Mesodermal cell (in vitro differentiated cells): Measurements from ENCODE around the gene UBL3.

ENCODE experiments used
- H3K27ac ChIP-seq: 2 replicates; pipeline ENCODE4 v1.7.0; 2013; ENCODE audit warnings: mild to moderate bottlenecking, low read depth, low read length, moderate library complexity; ENCODE audit not compliant: severe bottlenecking
- H3K36me3 ChIP-seq: 2 replicates; pipeline ENCODE4 v1.7.1; 2013; ENCODE audit warnings: mild to moderate bottlenecking, low read length, moderate library complexity; ENCODE audit not compliant: control insufficient read depth, insufficient read depth
- H3K4me1 ChIP-seq: one replicate; pipeline ENCODE4 v1.7.1; 2013; ENCODE audit warnings: mild to moderate bottlenecking, low read length; ENCODE audit not compliant: insufficient read depth, control insufficient read depth, poor library complexity, severe bottlenecking
- H3K4me3 ChIP-seq: 2 replicates; pipeline ENCODE4 v1.7.0; 2013; ENCODE audit warnings: low read length, control low read depth, mild to moderate bottlenecking; ENCODE audit not compliant: insufficient read depth, poor library complexity, severe bottlenecking; ENCODE audit errors: extremely low read depth
- H3K9me3 ChIP-seq: 2 replicates; pipeline ENCODE4 v1.7.1; 2013; ENCODE audit warnings: mild to moderate bottlenecking, low read length, moderate library complexity; ENCODE audit not compliant: control insufficient read depth
- WGBS, 2 experiments: methylation state at CpG; one replicate each; pipeline ENCODE4 v1.1.5; 2013; ENCODE audit warnings: missing lambda C conversion rate in 2 of 2; ENCODE audit not compliant: insufficient coverage in 2 of 2; 5-methylcytosine and 5-hydroxymethylcytosine counted together

The UBL3 gene

GRCh38 chr13:29810898-29811297 is 39.5 kb downstream of the UBL3 start:
- Histone ChIP-seq H3K9me3 (no peaks in the 10 kb centered on the region), H3K27ac (no peak overlapping the region), H3K4me1 (no peaks in the 10 kb centered on the region), H3K4me3 (no peak overlapping the region), H3K36me3 (no peaks in the 10 kb centered on the region)
- 80% methylated on average over 1 of the region's 4 CpGs; no CpG with 5 or more reads in 1 of the 2 experiments for WGBS, 2 experiments

GRCh38 chr13:29810145-29810742 is 40.2 kb downstream of the UBL3 start:
- 89 to 100% methylated on average over 1 to 2 of the region's 2 CpGs for WGBS, 2 experiments

GRCh38 chr13:29808264-29808663 is 42.2 kb downstream of the UBL3 start:
- no peak overlapping the region for H3K4me3 ChIP-seq
- no peak overlapping the region for H3K27ac ChIP-seq
- no peaks in the 10 kb centered on the region for H3K9me3 ChIP-seq
- no peaks in the 10 kb centered on the region for H3K4me1 ChIP-seq
- H3K36me3 ChIP-seq, result no peaks in the 10 kb centered on the region

More at GRCh38 chr13:29810145-29810742, 40.2 kb downstream of the UBL3 start:
- H3K9me3 ChIP-seq, result no peaks in the 10 kb centered on the region
- H3K4me3 ChIP-seq, result no peak overlapping the region
- H3K4me1 ChIP-seq, result no peaks in the 10 kb centered on the region
- H3K36me3 ChIP-seq, result no peaks in the 10 kb centered on the region
- H3K27ac ChIP-seq, result no peak overlapping the region

- H3K36me3 ChIP-seq, result no peaks in the 10 kb centered on the region
Observed at GRCh38 chr13:29805994-29806979, 44.1 kb downstream of the UBL3 start.

GRCh38 chr13:29803221-29803620 is 47.2 kb downstream of the UBL3 start:
- 89 to 100% methylated on average over 2 to 3 of the region's 3 CpGs for WGBS, 2 experiments
- no peak overlapping the region for H3K27ac ChIP-seq
- H3K4me3 ChIP-seq, result no peak overlapping the region
- H3K9me3 ChIP-seq, result no peaks in the 10 kb centered on the region
- no peaks in the 10 kb centered on the region for H3K4me1 ChIP-seq
- H3K36me3 ChIP-seq, result no peaks in the 10 kb centered on the region

More at GRCh38 chr13:29805994-29806979, 44.1 kb downstream of the UBL3 start:
- 94 to 95% methylated on average over 3 of the region's 7 CpGs for WGBS, 2 experiments
- Histone ChIP-seq H3K9me3 (no peaks in the 10 kb centered on the region), H3K27ac (no peak overlapping the region), H3K4me1 (no peaks in the 10 kb centered on the region), H3K4me3 (no peak overlapping the region)

GRCh38 chr13:29802621-29803020 is 47.8 kb downstream of the UBL3 start:
- H3K4me1 ChIP-seq, result no peaks in the 10 kb centered on the region
- H3K27ac ChIP-seq, result no peak overlapping the region
- no CpG with 5 or more reads among the region's 1 CpG for WGBS, 2 experiments
- no peak overlapping the region for H3K4me3 ChIP-seq
- no peaks in the 10 kb centered on the region for H3K9me3 ChIP-seq
- H3K36me3 ChIP-seq, result no peaks in the 10 kb centered on the region

DNA sequence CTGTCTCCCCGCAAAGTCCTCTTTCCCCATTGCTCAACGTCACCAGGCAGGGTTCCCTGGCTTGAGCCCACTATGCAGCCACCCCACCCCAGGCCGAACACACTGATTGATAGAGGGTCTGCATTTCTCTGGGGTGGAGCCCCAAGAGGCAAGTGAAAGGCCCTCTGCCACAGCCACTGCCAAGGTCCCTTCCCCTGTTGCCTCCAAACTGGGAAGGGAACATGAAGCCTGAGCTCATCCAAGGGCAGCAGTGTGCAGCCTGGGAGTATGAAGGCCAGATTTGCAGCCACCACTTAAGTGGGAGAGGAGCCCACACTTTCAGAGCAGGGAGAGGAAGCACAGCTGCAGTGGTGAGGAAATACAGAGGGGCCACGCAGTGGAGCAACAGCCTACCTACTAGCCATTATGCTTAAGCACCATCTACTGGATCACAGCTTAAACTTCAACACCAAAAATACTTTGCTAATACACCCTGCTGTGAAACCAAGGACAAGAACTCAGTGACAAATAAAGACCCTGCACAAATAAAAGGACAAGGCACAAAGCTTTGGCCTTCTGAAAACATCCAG is 48.6 kb downstream of the UBL3 start:
- H3K4me1 ChIP-seq, result no peaks in the 10 kb centered on the region
- no peaks in the 10 kb centered on the region for H3K36me3 ChIP-seq
- H3K27ac ChIP-seq, result no peak overlapping the region
- H3K9me3 ChIP-seq, result no peaks in the 10 kb centered on the region
- no peak overlapping the region for H3K4me3 ChIP-seq
- WGBS, 2 experiments, result 86 to 100% methylated on average over 1 of the region's 4 CpGs

DNA sequence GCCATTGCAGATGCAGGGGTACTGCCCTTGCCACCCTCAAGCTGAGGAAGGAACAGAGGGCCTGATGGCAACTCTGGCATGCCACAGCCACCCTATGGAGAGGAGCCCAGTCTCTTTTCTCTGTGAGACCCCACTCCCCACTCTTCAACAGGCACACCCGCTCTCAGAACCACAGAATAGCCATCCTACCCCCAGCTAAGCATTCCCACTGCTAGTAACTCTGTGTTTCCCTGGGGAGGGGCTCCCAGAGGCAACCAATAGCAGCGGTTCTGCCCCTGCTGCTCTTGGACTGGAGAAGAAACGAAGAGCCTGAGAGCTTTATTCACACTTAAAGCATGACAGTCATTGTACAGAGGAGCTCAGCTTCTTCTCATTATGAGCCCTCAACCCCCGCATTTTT is 49.3 kb downstream of the UBL3 start:
- no peaks in the 10 kb centered on the region for H3K4me1 ChIP-seq
- 84 to 100% methylated on average over 2 to 3 of the region's 4 CpGs for whole genome bisulfite sequencing, 2 experiments
- peak overlapping the region; percentile 11 for H3K27ac ChIP-seq
- no peaks in the 10 kb centered on the region for H3K9me3 ChIP-seq
- no peak overlapping the region for H3K4me3 ChIP-seq
- no peaks in the 10 kb centered on the region for H3K36me3 ChIP-seq

- H3K27ac ChIP-seq, result peak overlapping the region; percentile 11
- H3K4me3 ChIP-seq, result no peak overlapping the region
- no peaks in the 10 kb centered on the region for H3K4me1 ChIP-seq
- H3K9me3 ChIP-seq, result no peaks in the 10 kb centered on the region
- 72 to 81% methylated on average over 5 to 6 of the region's 6 CpGs for WGBS, 2 experiments
- no peaks in the 10 kb centered on the region for H3K36me3 ChIP-seq
Observed at GRCh38 chr13:29800687-29801086, 49.7 kb downstream of the UBL3 start.

- Histone ChIP-seq H3K9me3 (no peaks in the 10 kb centered on the region), H3K4me3 (no peak overlapping the region), H3K27ac (no peak overlapping the region), H3K36me3 (no peaks in the 10 kb centered on the region), H3K4me1 (no peaks in the 10 kb centered on the region)
- WGBS, 2 experiments, result no CpG with 5 or more reads among the region's 2 CpGs
Observed at GRCh38 chr13:29799041-29799440, 51.4 kb downstream of the UBL3 start.
